Measurements from ENCODE around the gene MRPL27.

Gene MRPL27

GRCh38 chr17:50393700-50394099 is 20.7 kb upstream of the MRPL27 start:
- no peak for TF ChIP-seq GATA3 (IDR thresholded peaks at IDR 0.05; ENCODE audit: low read depth, low read length)
- TF ChIP-seq GATA2 (IDR thresholded peaks at IDR 0.05; ENCODE audit: low read depth, low read length), result no peak

GRCh38 chr17:50392621-50393020 is 19.6 kb upstream of the MRPL27 start:
- TF ChIP-seq GATA3 (IDR thresholded peaks at IDR 0.05; ENCODE audit: low read depth, low read length), result no peak
- TF ChIP-seq GATA2 (IDR thresholded peaks at IDR 0.05; ENCODE audit: low read depth, low read length), result no peak

GRCh38 chr17:50389534-50389933 is 16.6 kb upstream of the MRPL27 start:
- TF ChIP-seq GATA2 (IDR thresholded peaks at IDR 0.05; ENCODE audit: low read depth, low read length) (no peak), GATA3 (IDR thresholded peaks at IDR 0.05; ENCODE audit: low read depth, low read length) (no peak)

GRCh38 chr17:50388728-50389127 is 15.7 kb upstream of the MRPL27 start:
- no peak for TF ChIP-seq GATA2 (IDR thresholded peaks at IDR 0.05; ENCODE audit: low read depth, low read length)
- no peak for TF ChIP-seq GATA3 (IDR thresholded peaks at IDR 0.05; ENCODE audit: low read depth, low read length)

- no peak for TF ChIP-seq GATA3 (IDR thresholded peaks at IDR 0.05; ENCODE audit: low read depth, low read length)
- TF ChIP-seq GATA2 (IDR thresholded peaks at IDR 0.05; ENCODE audit: low read depth, low read length), result no peak
These were observed 13.5 kb upstream of the MRPL27 start for GRCh38 chr17:50386510-50386909.

GRCh38 chr17:50382931-50383330 is 9.9 kb upstream of the MRPL27 start:
- no peak for TF ChIP-seq GATA2 (IDR thresholded peaks at IDR 0.05; ENCODE audit: low read depth, low read length)

- TF ChIP-seq GATA2 (IDR thresholded peaks at IDR 0.05; ENCODE audit: low read depth, low read length), result no peak
- no peak for TF ChIP-seq GATA3 (IDR thresholded peaks at IDR 0.05; ENCODE audit: low read depth, low read length)
These were observed 8.9 kb upstream of the MRPL27 start for GRCh38 chr17:50381920-50382319.

- TF ChIP-seq GATA3 (IDR thresholded peaks at IDR 0.05; ENCODE audit: low read depth, low read length) (no peak), GATA2 (IDR thresholded peaks at IDR 0.05; ENCODE audit: low read depth, low read length) (no peak)
These were observed 8.4 kb upstream of the MRPL27 start for GRCh38 chr17:50381260-50381815.

GRCh38 chr17:50380369-50381259 is 7.6 kb upstream of the MRPL27 start:
- TF ChIP-seq GATA2 (IDR thresholded peaks at IDR 0.05; ENCODE audit: low read depth, low read length) (no peak), GATA3 (IDR thresholded peaks at IDR 0.05; ENCODE audit: low read depth, low read length) (no peak)

GRCh38 chr17:50379351-50380132 is 6.6 kb upstream of the MRPL27 start:
- TF ChIP-seq GATA2 (IDR thresholded peaks at IDR 0.05; ENCODE audit: low read depth, low read length) (no peak), GATA3 (IDR thresholded peaks at IDR 0.05; ENCODE audit: low read depth, low read length) (no peak)

GRCh38 chr17:50375858-50376538 is 3.0 kb upstream of the MRPL27 start:
- no peak for TF ChIP-seq GATA2 (IDR thresholded peaks at IDR 0.05; ENCODE audit: low read depth, low read length)
- TF ChIP-seq GATA3 (IDR thresholded peaks at IDR 0.05; ENCODE audit: low read depth, low read length), result no peak

- TF ChIP-seq GATA2 (IDR thresholded peaks at IDR 0.05; ENCODE audit: low read depth, low read length), result no peak
- no peak for TF ChIP-seq GATA3 (IDR thresholded peaks at IDR 0.05; ENCODE audit: low read depth, low read length)
These were observed 721 bp upstream of the MRPL27 start for GRCh38 chr17:50373705-50374104.

GRCh38 chr17:50372222-50372757 is 694 bp downstream of the MRPL27 start:
- TF ChIP-seq GATA2 (IDR thresholded peaks at IDR 0.05; ENCODE audit: low read depth, low read length) (no peak), GATA3 (IDR thresholded peaks at IDR 0.05; ENCODE audit: low read depth, low read length) (no peak)

- TF ChIP-seq GATA2 (IDR thresholded peaks at IDR 0.05; ENCODE audit: low read depth, low read length) (no peak), GATA3 (IDR thresholded peaks at IDR 0.05; ENCODE audit: low read depth, low read length) (no peak)
These were observed 1.5 kb downstream of the MRPL27 start for GRCh38 chr17:50371526-50371925.
